Measurements from ENCODE around the gene BEGAIN.
A peak's percentile ranks its signal among the peaks of the same experiment; 100 is the strongest.

BEGAIN gene

GRCh38 chr14:100553471-100553870, 33.7 kb downstream of the BEGAIN start:
- no peak for DNase-seq

- peak in 1 of 56 donors; percentile 5 for DNase-seq
Observed at GRCh38 chr14:100552524-100553125, 34.6 kb downstream of the BEGAIN start.

- DNase-seq = no peak
Observed at GRCh38 chr14:100551056-100551455, 36.2 kb downstream of the BEGAIN start.

GRCh38 chr14:100549834-100550625, 37.2 kb downstream of the BEGAIN start:
- peak in 1 of 56 donors; percentile 36 for DNase-seq

- no peak for DNase-seq
Observed at GRCh38 chr14:100548939-100549338, 38.3 kb downstream of the BEGAIN start.

GRCh38 chr14:100548295-100548655, 38.9 kb downstream of the BEGAIN start:
- DNase-seq = no peak

- DNase-seq = peak in 7 of 56 donors; percentile 9 to 51 (median 27)
Observed at GRCh38 chr14:100547633-100548294, 39.5 kb downstream of the BEGAIN start.

GRCh38 chr14:100546051-100546443, 41.2 kb downstream of the BEGAIN start:
- DNase-seq = no peak

GRCh38 chr14:100545359-100545758, 41.9 kb downstream of the BEGAIN start:
- DNase-seq = no peak

GRCh38 chr14:100544506-100545141, 42.6 kb downstream of the BEGAIN start:
- DNase-seq = no peak

GRCh38 chr14:100543471-100544455, 43.5 kb downstream of the BEGAIN start:
- DNase-seq = no peak

- DNase-seq = no peak
Observed at GRCh38 chr14:100542619-100543205, 44.5 kb downstream of the BEGAIN start.

- no peak for DNase-seq
Observed at GRCh38 chr14:100541621-100542560, 45.3 kb downstream of the BEGAIN start.

GRCh38 chr14:100540926-100541620, 46.1 kb downstream of the BEGAIN start:
- no peak for DNase-seq

- no peak for DNase-seq
Observed at GRCh38 chr14:100540141-100540925, 46.9 kb downstream of the BEGAIN start.

- DNase-seq = no peak
Observed at GRCh38 chr14:100539766-100540140, 47.5 kb downstream of the BEGAIN start.

- DNase-seq = no peak
Observed at GRCh38 chr14:100539003-100539660, 48.1 kb downstream of the BEGAIN start.

All from amygdala (tissue), 56 donors.